SH-SY5Y (cell line): ENCODE measurements around the gene CTCFL.

Experiments used
- GATA2 ChIP-seq: IDR thresholded peaks from 2 replicates; pipeline ENCODE4 v1.6.1; 2011; ENCODE audit warnings: mild to moderate bottlenecking, low read depth, low read length
- GATA3 ChIP-seq: IDR thresholded peaks from 2 replicates; pipeline ENCODE4 v1.6.1; 2011; ENCODE audit warnings: low read depth, mild to moderate bottlenecking, low read length, moderate library complexity

DNA sequence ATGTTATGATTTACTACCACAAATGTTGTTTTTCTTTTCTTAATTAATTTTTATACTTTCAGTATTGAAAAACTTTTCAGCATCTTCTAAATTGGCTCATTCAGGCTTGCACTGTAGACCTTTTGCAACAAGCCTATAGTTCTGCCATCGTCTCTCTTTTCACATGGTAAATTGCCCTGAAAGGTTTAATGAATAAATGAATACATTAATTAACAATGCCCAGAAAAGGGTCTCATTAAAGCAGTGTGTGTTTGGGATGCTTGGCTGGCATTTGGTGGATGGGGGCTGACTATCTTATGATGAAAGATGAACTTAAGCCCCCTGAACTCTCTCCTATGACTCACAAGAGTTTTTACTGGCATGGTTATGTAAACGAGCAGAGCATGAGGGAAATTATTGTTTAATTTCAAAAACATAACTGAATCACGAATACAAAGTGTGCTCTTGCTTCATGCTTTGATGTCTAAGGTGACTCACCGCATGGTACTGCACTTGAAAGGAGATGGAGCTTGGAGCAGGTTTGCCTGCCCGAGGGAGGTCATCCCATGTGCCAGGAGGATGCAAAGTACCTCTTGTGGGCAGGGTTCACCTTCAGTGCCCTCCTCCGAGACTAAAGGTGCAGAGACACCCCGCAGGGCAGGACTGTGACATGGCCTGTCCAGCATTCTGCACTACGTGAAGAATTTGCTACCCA is 22.2 kb upstream of the CTCFL start:
- TF ChIP-seq GATA3, result no peak
- TF ChIP-seq GATA2, result no peak
